Measurements from ENCODE around the gene PDZD7.

The PDZD7 gene

GRCh38 chr10:101007915-101008822 lies 22.8 kb downstream of the PDZD7 start:
- CTCF ChIA-PET: interaction anchor here (0.7 to 4.8 kb wide), 7 partner anchors 10 to 88 kb away, joined by 3 to 64 read pairs (median 5); partner anchors contain the start of gene LZTS2

GRCh38 chr10:101007099-101007711 lies 23.7 kb downstream of the PDZD7 start:
- ChIA-PET CTCF (interaction anchor here (0.7 to 2.4 kb wide), 7 partner anchors 9 to 89 kb away, joined by 3 to 15 read pairs (median 5); no protein-coding TSS in a partner anchor), POLR2A (interaction anchor here (1.1 to 3.0 kb wide), 2 partner anchors 10 kb away, joined by 3 to 9 read pairs; no protein-coding TSS in a partner anchor)
- Histone ChIP-seq H3K36me3 (ENCODE audit: control insufficient read depth in 2 of 2, insufficient read depth in 1 of 2, low read length in 2 of 2) (peaks cover 8 to 55% of the 10 kb centered on the region in 2 experiments; a peak in 2 of 3 replicates), H3K9me3 (ENCODE audit: control insufficient read depth, insufficient read depth, low read depth, low read length) (no peaks in the 10 kb centered on the region), H3K4me1 (ENCODE audit: control insufficient read depth, insufficient read depth, low read length) (0 out of 2 replicates have a peak, but pooled peaks cover 2% of the 10 kb centered on the region), H3K4me3 (ENCODE audit: low read depth, low read length) (no peak overlapping the region), H3K27ac (ENCODE audit: extremely low read depth, low read depth, low read length) (peak overlapping the region; percentile 58; the same call in 1 of the 2 replicates)
- TF ChIP-seq ZNF785 (tag by site-specific recombination; IDR thresholded peaks at IDR 0.05): no peak
- TF ChIP-seq PRDM6 (tag by site-specific recombination; IDR thresholded peaks at IDR 0.05): no peak
- 0 out of 2 replicates have a peak, but pooled peaks have one; percentile 12 for TF ChIP-seq ZFHX2 (tag by site-specific recombination; conservative IDR thresholded peaks at IDR 0.05)
- TF ChIP-seq ZNF335 (tag by site-specific recombination; conservative IDR thresholded peaks at IDR 0.05): peak; percentile 81
- no peak for TF ChIP-seq ZNF169 (tag by site-specific recombination; IDR thresholded peaks at IDR 0.05)

More at GRCh38 chr10:101007915-101008822, 22.8 kb downstream of the PDZD7 start:
- Histone ChIP-seq H3K4me1 (ENCODE audit: control insufficient read depth, insufficient read depth, low read length) (0 out of 2 replicates have a peak, but pooled peaks cover 3% of the 10 kb centered on the region), H3K9me3 (ENCODE audit: control insufficient read depth, insufficient read depth, low read depth, low read length) (no peaks in the 10 kb centered on the region), H3K4me3 (ENCODE audit: low read depth, low read length) (no peak overlapping the region), H3K27ac (ENCODE audit: extremely low read depth, low read depth, low read length) (no peak overlapping the region), H3K36me3 (ENCODE audit: control insufficient read depth in 2 of 2, insufficient read depth in 1 of 2, low read length in 2 of 2) (peaks cover 8 to 45% of the 10 kb centered on the region in 2 experiments; a peak in 2 of 3 replicates)
- POLR2A ChIA-PET: interaction anchor here (1.0 to 3.0 kb wide), 2 partner anchors 10 to 11 kb away, joined by 3 to 9 read pairs; no protein-coding TSS in a partner anchor
- peak; percentile 6; the same call in 1 of the 2 replicates for TF ChIP-seq SP2 (tag by site-specific recombination; IDR thresholded peaks at IDR 0.05)
- TF ChIP-seq PATZ1 (tag by site-specific recombination; IDR thresholded peaks at IDR 0.05): peak; percentile 53
- TF ChIP-seq ZFHX2 (tag by site-specific recombination; conservative IDR thresholded peaks at IDR 0.05): peak; percentile 88
- TF ChIP-seq FEZF1 (tag by site-specific recombination; IDR thresholded peaks at IDR 0.05): no peak
- TF ChIP-seq ZNF600 (tag by site-specific recombination; IDR thresholded peaks at IDR 0.05): 0 out of 2 replicates have a peak, but pooled peaks have one; percentile 34
- TF ChIP-seq EGR2 (tag by site-specific recombination; IDR thresholded peaks at IDR 0.05; ENCODE audit: low read depth): peak; percentile 93
- TF ChIP-seq ZNF26 (tag by site-specific recombination; IDR thresholded peaks at IDR 0.05): no peak
- peak; percentile 72 for TF ChIP-seq PRDM1 (tag by site-specific recombination; IDR thresholded peaks at IDR 0.05)
- TF ChIP-seq ZNF449 (tag by site-specific recombination; IDR thresholded peaks at IDR 0.05): peak; percentile 83
